ENCODE measurements around the gene CERK.

CERK gene

GRCh38 chr22:46687460-46687859 is 50.6 kb downstream of the CERK start:
- Histone ChIP-seq H3K27me3 (ENCODE audit: insufficient read depth, low read depth) (no peaks in the 10 kb centered on the region), H3K36me3 (ENCODE audit: insufficient read depth) (no peaks in the 10 kb centered on the region), H3K4me2 (no peak overlapping the region), H4K20me1 (ENCODE audit: insufficient read depth) (no peaks in the 10 kb centered on the region), H2AFZ (ENCODE audit: low read depth) (no peak overlapping the region), H3K4me1 (ENCODE audit: low read depth, poor library complexity, severe bottlenecking) (no peaks in the 10 kb centered on the region), H3K27ac (no peak overlapping the region), H3K4me3 (IDR thresholded peaks at IDR 0.05; ENCODE audit: insufficient read depth, low read depth, low read length) (no peak overlapping the region), H3K79me2 (ENCODE audit: insufficient read depth, low read depth) (no peaks in the 10 kb centered on the region), H3K9ac (no peak overlapping the region)
- TF ChIP-seq CTCF (conservative IDR thresholded peaks at IDR 0.05; ENCODE audit: low read depth, low read length): no peak

GRCh38 chr22:46687048-46687444 is 51.0 kb downstream of the CERK start:
- H3K9ac ChIP-seq: no peak overlapping the region
- H3K4me1 ChIP-seq (ENCODE audit: low read depth, poor library complexity, severe bottlenecking): no peaks in the 10 kb centered on the region
- H3K36me3 ChIP-seq (ENCODE audit: insufficient read depth): no peaks in the 10 kb centered on the region
- no peak overlapping the region for H2AFZ ChIP-seq (ENCODE audit: low read depth)
- H3K4me3 ChIP-seq (IDR thresholded peaks at IDR 0.05; ENCODE audit: insufficient read depth, low read depth, low read length): no peak overlapping the region
- H3K27ac ChIP-seq: no peak overlapping the region
- no peak overlapping the region for H3K4me2 ChIP-seq
- no peaks in the 10 kb centered on the region for H3K79me2 ChIP-seq (ENCODE audit: insufficient read depth, low read depth)
- H4K20me1 ChIP-seq (ENCODE audit: insufficient read depth): no peaks in the 10 kb centered on the region
- TF ChIP-seq CTCF (conservative IDR thresholded peaks at IDR 0.05; ENCODE audit: low read depth, low read length): no peak
- no peaks in the 10 kb centered on the region for H3K27me3 ChIP-seq (ENCODE audit: insufficient read depth, low read depth)

GRCh38 chr22:46686221-46687047 is 51.6 kb downstream of the CERK start:
- H3K4me1 ChIP-seq (ENCODE audit: low read depth, poor library complexity, severe bottlenecking): no peaks in the 10 kb centered on the region
- H2AFZ ChIP-seq (ENCODE audit: low read depth): no peak overlapping the region
- no peak overlapping the region for H3K4me3 ChIP-seq (IDR thresholded peaks at IDR 0.05; ENCODE audit: insufficient read depth, low read depth, low read length)
- H3K4me2 ChIP-seq: no peak overlapping the region
- H3K27me3 ChIP-seq (ENCODE audit: insufficient read depth, low read depth): no peaks in the 10 kb centered on the region
- H3K27ac ChIP-seq: no peak overlapping the region
- no peaks in the 10 kb centered on the region for H3K36me3 ChIP-seq (ENCODE audit: insufficient read depth)
- no peaks in the 10 kb centered on the region for H4K20me1 ChIP-seq (ENCODE audit: insufficient read depth)
- H3K79me2 ChIP-seq (ENCODE audit: insufficient read depth, low read depth): no peaks in the 10 kb centered on the region
- H3K9ac ChIP-seq: no peak overlapping the region
- no peak for TF ChIP-seq CTCF (conservative IDR thresholded peaks at IDR 0.05; ENCODE audit: low read depth, low read length)

- no peaks in the 10 kb centered on the region for H3K79me2 ChIP-seq (ENCODE audit: insufficient read depth, low read depth)
- no peak overlapping the region for H3K4me2 ChIP-seq
- H3K4me1 ChIP-seq (ENCODE audit: low read depth, poor library complexity, severe bottlenecking): no peaks in the 10 kb centered on the region
- no peak overlapping the region for H3K27ac ChIP-seq
- H3K27me3 ChIP-seq (ENCODE audit: insufficient read depth, low read depth): no peaks in the 10 kb centered on the region
- H3K36me3 ChIP-seq (ENCODE audit: insufficient read depth): no peaks in the 10 kb centered on the region
- no peak overlapping the region for H3K4me3 ChIP-seq (IDR thresholded peaks at IDR 0.05; ENCODE audit: insufficient read depth, low read depth, low read length)
- no peak overlapping the region for H2AFZ ChIP-seq (ENCODE audit: low read depth)
- H3K9ac ChIP-seq: no peak overlapping the region
- TF ChIP-seq CTCF (conservative IDR thresholded peaks at IDR 0.05; ENCODE audit: low read depth, low read length): no peak
- H4K20me1 ChIP-seq (ENCODE audit: insufficient read depth): no peaks in the 10 kb centered on the region
Observed at GRCh38 chr22:46684706-46685105, 53.3 kb downstream of the CERK start.
